ENCODE results near the gene MLYCD.
A peak's percentile ranks its signal among the peaks of the same experiment; 100 is the strongest.

MLYCD gene

GRCh38 chr16:83926726-83927397 is 27.9 kb downstream of the MLYCD start:
- H3K9me3 ChIP-seq (ENCODE audit: severe bottlenecking): no peaks in the 10 kb centered on the region
- ATAC-seq (ENCODE audit: low read depth): peak; percentile 80
- no peaks in the 10 kb centered on the region for H3K36me3 ChIP-seq (ENCODE audit: low read depth)
- H3K27ac ChIP-seq (ENCODE audit: poor library complexity, severe bottlenecking): peak overlapping the region; percentile 60
- peak overlapping the region; percentile 18 for H3K4me3 ChIP-seq (ENCODE audit: severe bottlenecking)
- peaks cover 22% of the 10 kb centered on the region for H3K4me1 ChIP-seq (ENCODE audit: insufficient read depth, poor library complexity, severe bottlenecking)
- no peaks in the 10 kb centered on the region for H3K27me3 ChIP-seq (ENCODE audit: insufficient read depth, poor library complexity, severe bottlenecking)
- peak; percentile 98 for TF ChIP-seq CTCF (IDR thresholded peaks at IDR 0.05; ENCODE audit: poor library complexity, severe bottlenecking)
- DNase-seq (ENCODE audit: low spot score): peak; percentile 78

DNA sequence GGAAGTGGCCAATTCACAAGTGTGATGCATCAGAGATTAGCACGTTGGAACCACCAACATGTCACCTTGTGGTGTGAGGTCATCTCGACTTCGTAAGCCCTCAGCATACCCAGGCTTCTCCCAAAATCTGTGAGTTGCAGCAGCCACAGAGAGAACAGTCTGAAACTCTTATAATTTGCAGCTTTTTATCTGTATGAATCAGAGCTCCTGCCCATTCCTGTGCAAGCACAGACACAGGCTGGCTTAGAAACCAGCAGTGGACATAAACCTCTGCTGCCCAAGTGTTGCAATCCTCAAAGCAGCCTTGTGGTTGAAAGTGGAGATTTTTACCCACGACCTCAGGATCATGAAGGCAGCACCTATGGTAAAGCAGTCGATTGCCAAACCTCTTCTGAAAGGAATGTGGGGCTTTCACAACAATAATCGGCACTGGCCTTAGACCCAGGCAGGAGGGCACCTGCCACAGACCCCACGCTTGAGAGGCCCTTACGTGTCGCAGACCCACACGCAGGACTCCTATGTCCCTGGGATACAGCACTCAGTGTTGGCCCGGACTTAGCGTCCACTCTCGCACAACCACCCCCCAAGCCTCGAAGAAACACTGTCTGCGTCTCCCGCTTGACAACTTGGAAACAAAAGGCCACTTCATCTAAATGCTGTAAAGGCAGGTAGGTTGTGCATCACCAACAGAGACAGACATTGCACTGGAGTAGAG is 29.6 kb downstream of the MLYCD start:
- Histone ChIP-seq H3K36me3 (ENCODE audit: low read depth) (no peaks in the 10 kb centered on the region), H3K4me1 (ENCODE audit: insufficient read depth, poor library complexity, severe bottlenecking) (peaks cover 22% of the 10 kb centered on the region), H3K9me3 (ENCODE audit: severe bottlenecking) (no peaks in the 10 kb centered on the region), H3K27me3 (ENCODE audit: insufficient read depth, poor library complexity, severe bottlenecking) (no peaks in the 10 kb centered on the region), H3K27ac (ENCODE audit: poor library complexity, severe bottlenecking) (peak overlapping the region; percentile 60), H3K4me3 (ENCODE audit: severe bottlenecking) (no peak overlapping the region)
- DNase-seq (ENCODE audit: low spot score): peak; percentile 74
- TF ChIP-seq CTCF (IDR thresholded peaks at IDR 0.05; ENCODE audit: poor library complexity, severe bottlenecking): no peak
- peak; percentile 68 for ATAC-seq (ENCODE audit: low read depth)

- peaks cover 22% of the 10 kb centered on the region for H3K4me1 ChIP-seq (ENCODE audit: insufficient read depth, poor library complexity, severe bottlenecking)
- no peaks in the 10 kb centered on the region for H3K9me3 ChIP-seq (ENCODE audit: severe bottlenecking)
- no peak overlapping the region for H3K27ac ChIP-seq (ENCODE audit: poor library complexity, severe bottlenecking)
- TF ChIP-seq CTCF (IDR thresholded peaks at IDR 0.05; ENCODE audit: poor library complexity, severe bottlenecking): no peak
- no peaks in the 10 kb centered on the region for H3K27me3 ChIP-seq (ENCODE audit: insufficient read depth, poor library complexity, severe bottlenecking)
- H3K4me3 ChIP-seq (ENCODE audit: severe bottlenecking): no peak overlapping the region
- ATAC-seq (ENCODE audit: low read depth) (no peak), DNase-seq (ENCODE audit: low spot score) (no peak)
- no peaks in the 10 kb centered on the region for H3K36me3 ChIP-seq (ENCODE audit: low read depth)
Observed at GRCh38 chr16:83929811-83930555, 31.1 kb downstream of the MLYCD start.

GRCh38 chr16:83930730-83931500 is 32.0 kb downstream of the MLYCD start:
- Histone ChIP-seq H3K27me3 (ENCODE audit: insufficient read depth, poor library complexity, severe bottlenecking) (no peaks in the 10 kb centered on the region), H3K9me3 (ENCODE audit: severe bottlenecking) (no peaks in the 10 kb centered on the region), H3K27ac (ENCODE audit: poor library complexity, severe bottlenecking) (no peak overlapping the region), H3K4me3 (ENCODE audit: severe bottlenecking) (no peak overlapping the region), H3K36me3 (ENCODE audit: low read depth) (no peaks in the 10 kb centered on the region), H3K4me1 (ENCODE audit: insufficient read depth, poor library complexity, severe bottlenecking) (peaks cover 22% of the 10 kb centered on the region)
- DNase-seq (ENCODE audit: low spot score): no peak
- TF ChIP-seq CTCF (IDR thresholded peaks at IDR 0.05; ENCODE audit: poor library complexity, severe bottlenecking): no peak
- ATAC-seq (ENCODE audit: low read depth): no peak

Data from RWPE2 (cell line).